HTR-8/SVneo (cell line): ENCODE measurements around the gene DLG1.
"Not testable (repeated sequence)": the region's sequence is repeated elsewhere in the genome, so short reads cannot be mapped to it uniquely, and the experiment has no call there.

Experiments
- DNase-seq: peaks from one replicate; pipeline ENCODE4 v3.0.0; 2011; ENCODE audit warnings: low spot score, mixed read lengths; ENCODE audit not compliant: insufficient read length
- FAIRE-seq: peaks from 2 replicates; lab custom pipeline; 2011; peaks lifted over from hg19 to GRCh38; lab: Jason Lieb, UNC

DLG1 gene

GRCh38 chr3:197041875-197042488, 256.4 kb downstream of the DLG1 start:
- FAIRE-seq: no peak

GRCh38 chr3:197040658-197041057, 257.8 kb downstream of the DLG1 start:
- DNase-seq: no peak
- no peak for FAIRE-seq

More at GRCh38 chr3:197041875-197042488, 256.4 kb downstream of the DLG1 start:
- DNase-seq: no peak

DNA sequence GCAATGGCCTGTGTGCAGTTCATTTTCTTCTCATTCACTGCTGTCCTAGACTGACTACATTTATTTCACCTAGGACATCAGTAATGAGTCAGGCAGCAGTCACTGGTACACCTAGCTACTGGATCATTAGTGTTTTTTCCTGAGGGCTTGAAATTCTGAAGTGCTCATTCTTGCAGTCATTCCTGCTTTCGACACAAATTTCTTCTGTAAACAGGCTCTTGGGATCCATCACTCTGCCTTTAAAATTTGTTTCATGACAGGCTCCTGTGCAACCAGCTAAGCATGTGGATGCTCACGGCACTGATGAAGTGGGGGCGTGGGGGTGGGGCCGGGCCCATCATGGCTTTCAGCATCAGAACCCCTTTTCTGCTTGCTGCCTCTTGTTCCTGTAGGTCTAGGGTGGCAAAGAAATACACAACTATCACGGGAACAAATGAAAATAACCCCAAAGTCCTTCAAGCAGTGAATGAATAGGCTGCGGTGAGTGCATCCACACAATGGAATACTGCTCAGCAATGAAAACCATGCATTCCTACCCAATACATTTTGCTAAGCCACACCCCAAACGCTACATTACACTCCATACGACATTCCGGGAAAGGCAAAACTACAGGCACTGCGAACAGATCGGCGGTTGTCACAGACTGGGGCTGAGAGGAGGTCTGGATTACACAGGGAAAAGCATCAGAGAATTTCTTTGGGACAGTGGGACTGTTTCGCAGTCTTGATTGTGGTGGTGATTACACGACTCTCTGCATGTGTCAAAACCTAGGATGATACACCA, 259.5 kb downstream of the DLG1 start:
- FAIRE-seq (no peak), DNase-seq (no peak)

DNA sequence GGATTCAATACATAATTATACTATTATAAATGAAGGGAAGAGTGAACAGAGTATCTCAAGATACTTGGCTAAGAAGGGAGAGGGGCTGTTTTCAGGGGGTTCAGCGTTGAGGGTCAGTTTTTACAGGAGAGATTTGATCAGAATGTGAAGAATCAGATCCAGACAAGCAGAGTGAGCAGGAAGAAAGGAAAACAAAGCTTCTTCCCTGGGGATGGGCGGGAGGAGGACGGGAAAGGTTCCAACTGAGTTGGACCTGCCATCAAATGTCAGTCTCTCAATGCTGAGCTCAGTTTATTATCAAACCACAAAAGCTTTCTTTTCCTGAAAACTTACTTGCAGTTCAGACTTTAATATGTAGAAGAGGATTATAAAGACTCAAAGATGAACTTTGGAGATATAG, 262.8 kb downstream of the DLG1 start:
- DNase-seq: no peak

GRCh38 chr3:197034778-197035177, 263.6 kb downstream of the DLG1 start:
- DNase-seq, FAIRE-seq: not testable (repeated sequence)

More for the DNA sequence above, 262.8 kb downstream of the DLG1 start:
- FAIRE-seq: no peak

DNA sequence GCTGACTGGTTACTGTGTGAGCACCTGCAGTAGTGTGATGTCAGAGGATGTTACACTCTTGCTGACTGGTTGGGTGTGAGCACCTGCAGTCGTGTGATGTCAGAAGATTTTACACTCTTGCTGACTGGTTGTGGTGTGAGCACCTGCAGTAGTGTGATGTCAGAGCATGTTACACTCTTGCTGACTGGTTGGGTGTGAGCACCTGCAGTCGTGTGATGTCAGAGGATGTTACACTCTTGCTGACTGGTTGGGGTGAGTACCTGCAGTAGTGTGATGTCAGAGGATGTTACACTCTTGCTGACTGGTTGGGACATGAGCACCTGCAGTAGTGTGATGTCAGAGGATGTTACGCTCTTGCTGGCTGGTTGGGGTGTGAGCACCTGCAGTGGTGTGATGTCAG, 264.6 kb downstream of the DLG1 start:
- FAIRE-seq, DNase-seq: not testable (repeated sequence)

- DNase-seq (peak; percentile 95), FAIRE-seq (no peak)
Observed at GRCh38 chr3:197031315-197032285, 266.8 kb downstream of the DLG1 start.

- FAIRE-seq (no peak), DNase-seq (no peak)
Observed at GRCh38 chr3:197030379-197031314, 267.8 kb downstream of the DLG1 start.

DNA sequence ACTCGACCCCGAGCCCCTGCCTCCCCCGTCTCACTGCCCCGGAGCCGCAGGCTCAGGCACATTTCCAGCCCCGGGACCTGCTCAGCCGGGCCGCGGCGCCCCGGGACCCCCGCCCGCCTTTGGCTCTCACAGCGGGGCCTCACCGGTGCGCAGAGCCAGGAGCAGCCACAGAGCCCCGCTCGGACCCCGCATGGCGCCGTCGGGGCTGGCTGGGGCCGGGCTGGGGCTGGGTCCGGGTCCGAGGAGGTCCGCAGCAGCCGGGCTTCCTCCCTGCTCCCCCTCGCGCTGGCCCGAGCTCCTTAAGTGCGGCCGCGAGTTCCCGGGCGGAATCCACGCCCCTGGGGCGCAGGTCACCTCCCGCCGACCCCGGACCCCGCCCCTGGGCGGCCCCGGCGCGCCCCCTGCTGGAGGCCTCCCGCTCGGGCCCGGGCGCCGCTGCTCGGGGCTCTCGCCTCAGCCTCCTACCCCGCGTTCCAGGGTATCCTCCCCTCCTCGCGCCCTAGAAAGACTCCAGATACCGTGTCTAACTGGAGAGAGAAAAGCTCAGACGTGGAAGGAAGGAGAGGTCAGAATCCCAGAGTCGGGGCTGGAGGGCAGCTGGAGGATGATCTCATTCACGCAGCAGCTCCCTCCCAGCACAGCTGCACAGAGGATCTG, 268.8 kb downstream of the DLG1 start, which contains the start of gene MELTF:
Gene MELTF, minus strand, starts transcription at position 307 of the 657 bp plus-strand sequence. Its CDS starts 115 bp downstream, at position 192.
- FAIRE-seq (no peak), DNase-seq (peak; percentile 89)

- DNase-seq (no peak), FAIRE-seq (no peak)
Observed at GRCh38 chr3:197028728-197029510, 269.5 kb downstream of the DLG1 start.

DNA sequence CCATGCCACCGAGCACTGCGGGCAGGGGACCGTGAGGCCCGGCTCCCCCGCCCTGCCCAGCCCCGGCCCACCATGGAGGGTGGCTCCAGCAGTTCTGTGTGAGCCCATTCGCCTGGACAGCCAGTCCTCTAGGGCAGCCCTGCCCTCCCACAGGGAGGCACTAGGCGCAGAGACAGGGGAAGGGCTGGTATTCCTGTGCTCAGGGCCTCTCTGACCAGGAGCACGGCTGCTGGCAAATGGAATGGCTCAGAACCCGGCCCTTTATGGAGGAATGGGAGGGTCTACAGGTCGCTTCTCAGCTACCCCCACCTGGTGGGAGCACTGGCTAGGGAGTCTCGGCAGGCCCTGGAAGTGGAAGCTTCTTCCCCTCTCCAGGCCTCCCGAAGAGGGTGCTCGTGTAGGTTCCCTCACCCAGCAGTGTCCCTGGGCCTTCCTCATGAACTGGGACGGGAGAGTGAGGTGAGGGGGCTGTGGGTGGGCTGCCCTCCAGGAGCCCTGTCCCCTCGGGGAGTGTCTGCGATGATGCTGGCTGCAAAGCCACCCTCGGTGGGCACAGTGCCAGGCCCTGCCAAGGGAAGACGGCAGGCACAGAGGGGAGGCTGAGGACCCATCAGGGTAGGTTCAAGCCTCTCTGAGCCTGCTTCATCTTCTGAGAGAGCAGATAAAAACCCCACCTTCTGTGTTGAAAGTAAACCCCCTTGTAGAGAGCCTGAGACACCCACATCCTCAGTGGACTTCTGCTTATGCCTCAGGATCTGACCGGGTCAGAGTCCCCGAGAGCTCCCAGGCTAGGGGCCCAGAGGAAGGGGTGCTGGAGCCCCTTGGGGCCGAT, 270.3 kb downstream of the DLG1 start:
- no peak for DNase-seq

GRCh38 chr3:197027151-197027895, 271.1 kb downstream of the DLG1 start:
- FAIRE-seq (no peak), DNase-seq (no peak)

More for the DNA sequence above, 270.3 kb downstream of the DLG1 start:
- no peak for FAIRE-seq

- DNase-seq: no peak
- FAIRE-seq: no peak
Observed at GRCh38 chr3:197026481-197026866, 271.9 kb downstream of the DLG1 start.

GRCh38 chr3:197025736-197026480, 272.5 kb downstream of the DLG1 start:
- FAIRE-seq (no peak), DNase-seq (no peak)

GRCh38 chr3:197024881-197025735, 273.3 kb downstream of the DLG1 start:
- no peak for FAIRE-seq

More at GRCh38 chr3:197024881-197025735, 273.3 kb downstream of the DLG1 start:
- no peak for DNase-seq
